Neuron (in vitro differentiated cells): ENCODE data around the gene TMPO.
"Not testable (repeated sequence)": the region's sequence is repeated elsewhere in the genome, so short reads cannot be mapped to it uniquely, and the experiment has no call there.

Source experiments
- H2AFZ ChIP-seq: one replicate; pipeline ENCODE4 v1.6.1; 2013; ENCODE audit warnings: low read depth, mild to moderate bottlenecking, inconsistent platforms, low read length, moderate library complexity
- H3K27me3 ChIP-seq: one replicate; pipeline ENCODE4 v1.6.1; 2013; ENCODE audit warnings: low read length; ENCODE audit not compliant: insufficient read depth
- H3K36me3 ChIP-seq: one replicate; pipeline ENCODE4 v1.6.1; 2013; ENCODE audit warnings: low read length; ENCODE audit not compliant: insufficient read depth
- H3K4me1 ChIP-seq: one replicate; pipeline ENCODE4 v1.6.1; 2013; ENCODE audit warnings: low read length; ENCODE audit not compliant: insufficient read depth
- H3K4me3 ChIP-seq: 2 replicates; pipeline ENCODE4 v1.5.1; 2013; ENCODE audit warnings: mild to moderate bottlenecking, low read length, moderate library complexity
- H3K9me3 ChIP-seq: one replicate; pipeline ENCODE4 v1.6.1; 2013; ENCODE audit warnings: low read length

Gene TMPO

GRCh38 chr12:98489176-98489575 is 26.2 kb upstream of the TMPO start:
- Histone ChIP-seq H3K36me3 (no peaks in the 10 kb centered on the region), H3K27me3 (no peaks in the 10 kb centered on the region), H3K9me3 (no peaks in the 10 kb centered on the region)

GRCh38 chr12:98490501-98491453 is 24.6 kb upstream of the TMPO start:
- Histone ChIP-seq H3K4me1 (peaks cover 9% of the 10 kb centered on the region), H2AFZ (peak overlapping the region; percentile 66), H3K4me3 (peak overlapping the region; percentile 39), H3K36me3 (no peaks in the 10 kb centered on the region), H3K27me3 (no peaks in the 10 kb centered on the region), H3K9me3 (no peaks in the 10 kb centered on the region)

More at GRCh38 chr12:98489176-98489575, 26.2 kb upstream of the TMPO start:
- H2AFZ ChIP-seq: no peak overlapping the region
- H3K4me1 ChIP-seq: peaks cover 9% of the 10 kb centered on the region
- no peak overlapping the region for H3K4me3 ChIP-seq

- peaks cover 9% of the 10 kb centered on the region for H3K4me1 ChIP-seq
- no peaks in the 10 kb centered on the region for H3K27me3 ChIP-seq
- H3K9me3 ChIP-seq: no peaks in the 10 kb centered on the region
- H3K4me3 ChIP-seq: no peak overlapping the region
- H3K36me3 ChIP-seq: no peaks in the 10 kb centered on the region
- no peak overlapping the region for H2AFZ ChIP-seq
These were observed 22.7 kb upstream of the TMPO start for GRCh38 chr12:98492580-98493140.

GRCh38 chr12:98501266-98501629 is 14.1 kb upstream of the TMPO start:
- H3K9me3 ChIP-seq, H3K27me3 ChIP-seq, H2AFZ ChIP-seq, H3K36me3 ChIP-seq, H3K4me3 ChIP-seq, H3K4me1 ChIP-seq: not testable (repeated sequence)

GRCh38 chr12:98503342-98503591 is 12.1 kb upstream of the TMPO start:
- no peaks in the 10 kb centered on the region for H3K36me3 ChIP-seq
- no peaks in the 10 kb centered on the region for H3K9me3 ChIP-seq
- H3K4me3 ChIP-seq: peak overlapping the region; percentile 76
- H2AFZ ChIP-seq: peak overlapping the region; percentile 99
- no peaks in the 10 kb centered on the region for H3K27me3 ChIP-seq
- no peaks in the 10 kb centered on the region for H3K4me1 ChIP-seq

- no peaks in the 10 kb centered on the region for H3K27me3 ChIP-seq
- peak overlapping the region; percentile 99 for H2AFZ ChIP-seq
- H3K4me1 ChIP-seq: no peaks in the 10 kb centered on the region
- H3K36me3 ChIP-seq: no peaks in the 10 kb centered on the region
- H3K4me3 ChIP-seq: peak overlapping the region; percentile 76
- H3K9me3 ChIP-seq: no peaks in the 10 kb centered on the region
These were observed 11.6 kb upstream of the TMPO start for GRCh38 chr12:98503592-98504367.

- no peaks in the 10 kb centered on the region for H3K27me3 ChIP-seq
- H2AFZ ChIP-seq: peak overlapping the region; percentile 99
- no peaks in the 10 kb centered on the region for H3K4me1 ChIP-seq
- no peaks in the 10 kb centered on the region for H3K36me3 ChIP-seq
- no peaks in the 10 kb centered on the region for H3K9me3 ChIP-seq
- H3K4me3 ChIP-seq: peak overlapping the region; percentile 76
These were observed 11.1 kb upstream of the TMPO start for GRCh38 chr12:98504368-98504617.

- Histone ChIP-seq H2AFZ (no peak overlapping the region), H3K9me3 (no peaks in the 10 kb centered on the region), H3K36me3 (no peaks in the 10 kb centered on the region), H3K4me3 (no peak overlapping the region), H3K27me3 (no peaks in the 10 kb centered on the region), H3K4me1 (peaks cover 13% of the 10 kb centered on the region)
These were observed 6.3 kb upstream of the TMPO start for GRCh38 chr12:98509063-98509462.

GRCh38 chr12:98511806-98512205 is 3.6 kb upstream of the TMPO start:
- H3K9me3 ChIP-seq, H3K4me3 ChIP-seq, H2AFZ ChIP-seq, H3K27me3 ChIP-seq, H3K36me3 ChIP-seq: not testable (repeated sequence)
- H3K4me1 ChIP-seq: peaks cover 14% of the 10 kb centered on the region

GRCh38 chr12:98513379-98514322 is 1.7 kb upstream of the TMPO start:
- H3K4me3 ChIP-seq: peak overlapping the region; percentile 86
- H2AFZ ChIP-seq: peak overlapping the region; percentile 79
- no peaks in the 10 kb centered on the region for H3K36me3 ChIP-seq
- H3K9me3 ChIP-seq: no peaks in the 10 kb centered on the region
- H3K27me3 ChIP-seq: no peaks in the 10 kb centered on the region
- peaks cover 20% of the 10 kb centered on the region for H3K4me1 ChIP-seq

GRCh38 chr12:98514982-98515286 is 456 bp upstream of the TMPO start:
- Histone ChIP-seq H3K27me3 (no peaks in the 10 kb centered on the region), H3K36me3 (peaks cover 6% of the 10 kb centered on the region), H3K4me3 (peak overlapping the region; percentile 86), H3K4me1 (peaks cover 20% of the 10 kb centered on the region), H2AFZ (peak overlapping the region; percentile 79), H3K9me3 (no peaks in the 10 kb centered on the region)

- H2AFZ ChIP-seq: peak overlapping the region; percentile 79
- peaks cover 7% of the 10 kb centered on the region for H3K36me3 ChIP-seq
- H3K4me1 ChIP-seq: peaks cover 20% of the 10 kb centered on the region
- no peaks in the 10 kb centered on the region for H3K27me3 ChIP-seq
- H3K4me3 ChIP-seq: peak overlapping the region; percentile 86
- no peaks in the 10 kb centered on the region for H3K9me3 ChIP-seq
These were observed 902 bp downstream of the TMPO start for GRCh38 chr12:98516111-98516873.
